ENCODE measurements around the gene CHRNE.

- no peak for TF ChIP-seq CTCF (IDR thresholded peaks at IDR 0.05; ENCODE audit: poor library complexity, severe bottlenecking)
- no peak for TF ChIP-seq EZH2 (IDR thresholded peaks at IDR 0.05; ENCODE audit: borderline replicate concordance, insufficient read depth, low read length, poor library complexity, severe bottlenecking)
- no peak for TF ChIP-seq POLR2AphosphoS5 (IDR thresholded peaks at IDR 0.05)
- TF ChIP-seq EP300 (conservative IDR thresholded peaks at IDR 0.05; ENCODE audit: poor library complexity, severe bottlenecking) = no peak
- TF ChIP-seq RAD21 (conservative IDR thresholded peaks at IDR 0.05) = no peak
- TF ChIP-seq REST (IDR thresholded peaks at IDR 0.05; ENCODE audit: borderline replicate concordance) = no peak
- no peak for TF ChIP-seq MXI1 (conservative IDR thresholded peaks at IDR 0.05; ENCODE audit: poor library complexity, severe bottlenecking)
- no peak for TF ChIP-seq SMC3 (conservative IDR thresholded peaks at IDR 0.05; ENCODE audit: poor library complexity)
- TF ChIP-seq TAF1 (IDR thresholded peaks at IDR 0.05; ENCODE audit: low read depth) = no peak
Measured at GRCh38 chr17:4859816-4860625, 42.9 kb downstream of the CHRNE start.

All from neural cell (in vitro differentiated cells).